WTC11 (cell line): ENCODE results near the gene TMEM236.

Experiments
- CTCF ChIP-seq: fragments of 200-600 bp; IDR thresholded peaks from 2 replicates; pipeline ENCODE4 v1.8.0; 2022; ENCODE audit warnings: antibody characterized with exemption
- ZNF263 ChIP-seq: sonication (generic); formaldehyde crosslinking; IDR thresholded peaks from 2 replicates; pipeline ENCODE4 v1.8.1; 2022; ENCODE audit warnings: low read depth, mild to moderate bottlenecking, moderate library complexity, missing genetic modification reagents
- ZNF425 ChIP-seq: fragments of 250-450 bp; sonication (Bioruptor Pico); conservative IDR thresholded peaks from 2 replicates; pipeline ENCODE4 v1.9.0; 2021; ENCODE audit warnings: mild to moderate bottlenecking
- TF ChIP-seq, protein P1 (sequence below): sonication (generic); formaldehyde crosslinking; IDR thresholded peaks from 2 replicates; pipeline ENCODE4 v1.8.0; 2023; ENCODE audit warnings: mild to moderate bottlenecking, missing genetic modification reagents
- TF ChIP-seq, protein P2 (sequence below): sonication (generic); formaldehyde crosslinking; IDR thresholded peaks from 2 replicates; pipeline ENCODE4 v1.8.1; 2023; ENCODE audit warnings: mild to moderate bottlenecking, moderate library complexity, missing genetic modification reagents
- TF ChIP-seq, protein P3 (sequence below): sonication (generic); formaldehyde crosslinking; IDR thresholded peaks from 2 replicates; pipeline ENCODE4 v1.8.1; 2023; ENCODE audit warnings: mild to moderate bottlenecking, missing genetic modification reagents, moderate library complexity

DNA sequence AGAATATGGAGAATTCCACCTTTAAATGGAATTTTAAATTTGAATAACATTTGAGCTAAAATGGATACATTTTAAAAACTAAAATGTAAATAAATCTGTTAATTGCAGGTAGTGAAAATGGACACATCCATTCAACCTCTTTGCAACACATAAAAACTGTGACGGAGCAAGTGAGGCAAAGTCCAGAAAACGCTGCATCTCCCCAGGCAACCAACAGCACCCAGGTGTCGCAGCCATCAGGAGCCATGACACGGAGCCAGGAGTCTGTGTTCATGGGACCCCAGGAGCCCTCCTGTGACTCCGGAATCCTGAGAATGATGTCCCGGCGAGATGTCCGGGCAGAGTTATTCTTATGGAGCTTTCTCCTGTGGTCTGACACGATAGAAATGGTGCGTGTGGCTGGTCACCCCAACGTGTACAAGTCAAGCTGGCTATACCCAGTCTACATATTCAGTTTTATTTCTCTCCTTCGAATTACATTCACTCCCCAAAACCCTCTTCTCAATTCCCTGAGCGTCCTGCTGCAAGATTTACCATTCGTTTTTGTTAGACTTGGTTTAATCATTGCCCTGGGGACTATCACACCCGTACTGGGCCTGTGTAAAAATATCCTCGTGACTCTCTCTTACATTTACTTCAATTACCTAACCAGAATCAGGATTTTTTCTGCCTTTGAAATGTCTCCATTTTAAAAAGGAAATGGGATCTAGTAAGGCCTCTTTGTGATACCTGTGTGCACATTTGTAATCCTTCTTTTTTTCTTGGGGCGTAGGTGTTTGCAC, 44.0 kb downstream of the TMEM236 start:
- no peak for TF ChIP-seq CTCF
- TF ChIP-seq, protein P1, sequence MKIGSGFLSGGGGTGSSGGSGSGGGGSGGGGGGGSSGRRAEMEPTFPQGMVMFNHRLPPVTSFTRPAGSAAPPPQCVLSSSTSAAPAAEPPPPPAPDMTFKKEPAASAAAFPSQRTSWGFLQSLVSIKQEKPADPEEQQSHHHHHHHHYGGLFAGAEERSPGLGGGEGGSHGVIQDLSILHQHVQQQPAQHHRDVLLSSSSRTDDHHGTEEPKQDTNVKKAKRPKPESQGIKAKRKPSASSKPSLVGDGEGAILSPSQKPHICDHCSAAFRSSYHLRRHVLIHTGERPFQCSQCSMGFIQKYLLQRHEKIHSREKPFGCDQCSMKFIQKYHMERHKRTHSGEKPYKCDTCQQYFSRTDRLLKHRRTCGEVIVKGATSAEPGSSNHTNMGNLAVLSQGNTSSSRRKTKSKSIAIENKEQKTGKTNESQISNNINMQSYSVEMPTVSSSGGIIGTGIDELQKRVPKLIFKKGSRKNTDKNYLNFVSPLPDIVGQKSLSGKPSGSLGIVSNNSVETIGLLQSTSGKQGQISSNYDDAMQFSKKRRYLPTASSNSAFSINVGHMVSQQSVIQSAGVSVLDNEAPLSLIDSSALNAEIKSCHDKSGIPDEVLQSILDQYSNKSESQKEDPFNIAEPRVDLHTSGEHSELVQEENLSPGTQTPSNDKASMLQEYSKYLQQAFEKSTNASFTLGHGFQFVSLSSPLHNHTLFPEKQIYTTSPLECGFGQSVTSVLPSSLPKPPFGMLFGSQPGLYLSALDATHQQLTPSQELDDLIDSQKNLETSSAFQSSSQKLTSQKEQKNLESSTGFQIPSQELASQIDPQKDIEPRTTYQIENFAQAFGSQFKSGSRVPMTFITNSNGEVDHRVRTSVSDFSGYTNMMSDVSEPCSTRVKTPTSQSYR = no peak
- TF ChIP-seq ZNF425 (CRISPR knock-in tag) = no peak
- TF ChIP-seq, protein P2, sequence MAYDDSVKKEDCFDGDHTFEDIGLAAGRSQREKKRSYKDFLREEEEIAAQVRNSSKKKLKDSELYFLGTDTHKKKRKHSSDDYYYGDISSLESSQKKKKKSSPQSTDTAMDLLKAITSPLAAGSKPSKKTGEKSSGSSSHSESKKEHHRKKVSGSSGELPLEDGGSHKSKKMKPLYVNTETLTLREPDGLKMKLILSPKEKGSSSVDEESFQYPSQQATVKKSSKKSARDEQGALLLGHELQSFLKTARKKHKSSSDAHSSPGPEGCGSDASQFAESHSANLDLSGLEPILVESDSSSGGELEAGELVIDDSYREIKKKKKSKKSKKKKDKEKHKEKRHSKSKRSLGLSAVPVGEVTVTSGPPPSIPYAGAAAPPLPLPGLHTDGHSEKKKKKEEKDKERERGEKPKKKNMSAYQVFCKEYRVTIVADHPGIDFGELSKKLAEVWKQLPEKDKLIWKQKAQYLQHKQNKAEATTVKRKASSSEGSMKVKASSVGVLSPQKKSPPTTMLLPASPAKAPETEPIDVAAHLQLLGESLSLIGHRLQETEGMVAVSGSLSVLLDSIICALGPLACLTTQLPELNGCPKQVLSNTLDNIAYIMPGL (CRISPR knock-in tag) = no peak
- no peak for TF ChIP-seq ZNF263 (CRISPR knock-in tag)
- TF ChIP-seq, protein P3, sequence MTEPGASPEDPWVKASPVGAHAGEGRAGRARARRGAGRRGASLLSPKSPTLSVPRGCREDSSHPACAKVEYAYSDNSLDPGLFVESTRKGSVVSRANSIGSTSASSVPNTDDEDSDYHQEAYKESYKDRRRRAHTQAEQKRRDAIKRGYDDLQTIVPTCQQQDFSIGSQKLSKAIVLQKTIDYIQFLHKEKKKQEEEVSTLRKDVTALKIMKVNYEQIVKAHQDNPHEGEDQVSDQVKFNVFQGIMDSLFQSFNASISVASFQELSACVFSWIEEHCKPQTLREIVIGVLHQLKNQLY (CRISPR knock-in tag) = no peak
